Measurements from ENCODE around the gene MYO9B.

MYO9B gene

GRCh38 chr19:17061691-17062090 is 13.9 kb upstream of the MYO9B start:
- DNase-seq (ENCODE audit: low spot score) (no peak), FAIRE-seq (no peak)

GRCh38 chr19:17063428-17063827 is 12.1 kb upstream of the MYO9B start:
- DNase-seq (ENCODE audit: low spot score) = no peak
- no peak for FAIRE-seq

DNA sequence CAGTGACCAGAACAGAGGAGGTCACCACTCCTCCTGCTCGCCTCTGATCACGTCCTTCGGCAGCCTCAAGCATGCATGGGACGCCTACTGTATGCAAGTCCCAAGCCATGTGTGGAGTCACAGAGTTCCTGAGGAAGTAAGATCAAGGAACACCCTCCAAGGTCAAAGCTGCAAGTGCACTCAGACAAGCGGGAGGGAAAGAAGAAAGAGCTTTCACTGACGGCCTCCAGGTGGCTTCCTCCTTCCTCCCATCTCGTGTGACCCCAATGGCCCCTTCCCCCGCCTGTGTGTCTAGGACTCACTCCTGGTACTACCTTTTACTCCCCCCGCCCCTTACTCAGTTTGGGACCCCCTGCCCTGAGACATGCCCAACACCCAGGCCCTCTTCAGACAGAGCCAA is 6.4 kb upstream of the MYO9B start:
- DNase-seq (ENCODE audit: low spot score) (no peak), FAIRE-seq (no peak)

- FAIRE-seq (no peak), DNase-seq (ENCODE audit: low spot score) (no peak)
These were observed 5.2 kb upstream of the MYO9B start for GRCh38 chr19:17070421-17070820.

DNA sequence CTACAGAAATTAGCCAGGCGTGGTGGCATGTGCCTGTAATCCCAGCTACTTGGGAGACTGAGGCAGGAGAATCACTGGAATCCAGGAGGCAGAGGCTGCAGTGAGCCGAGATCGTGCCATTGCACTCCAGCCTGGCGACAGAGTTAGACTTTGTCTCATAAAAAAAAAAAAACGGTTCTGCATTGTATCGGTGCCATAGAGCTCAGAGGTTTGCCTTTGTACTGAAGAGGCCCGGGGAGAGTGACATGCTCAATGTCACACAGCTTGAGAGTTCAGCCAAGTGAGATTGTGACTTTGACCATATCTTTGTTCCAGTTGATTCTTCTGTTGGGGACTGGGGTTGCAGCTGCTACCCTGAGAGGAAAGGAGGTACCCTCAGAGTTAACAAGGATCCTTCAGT is 4.7 kb upstream of the MYO9B start:
- DNase-seq (ENCODE audit: low spot score) (no peak), FAIRE-seq (no peak)

GRCh38 chr19:17073869-17074633 is 1.5 kb upstream of the MYO9B start:
- no peak for DNase-seq (ENCODE audit: low spot score)

GRCh38 chr19:17074634-17075034 is 943 bp upstream of the MYO9B start:
- no peak for DNase-seq (ENCODE audit: low spot score)
- FAIRE-seq = no peak

More at GRCh38 chr19:17073869-17074633, 1.5 kb upstream of the MYO9B start:
- no peak for FAIRE-seq

DNA sequence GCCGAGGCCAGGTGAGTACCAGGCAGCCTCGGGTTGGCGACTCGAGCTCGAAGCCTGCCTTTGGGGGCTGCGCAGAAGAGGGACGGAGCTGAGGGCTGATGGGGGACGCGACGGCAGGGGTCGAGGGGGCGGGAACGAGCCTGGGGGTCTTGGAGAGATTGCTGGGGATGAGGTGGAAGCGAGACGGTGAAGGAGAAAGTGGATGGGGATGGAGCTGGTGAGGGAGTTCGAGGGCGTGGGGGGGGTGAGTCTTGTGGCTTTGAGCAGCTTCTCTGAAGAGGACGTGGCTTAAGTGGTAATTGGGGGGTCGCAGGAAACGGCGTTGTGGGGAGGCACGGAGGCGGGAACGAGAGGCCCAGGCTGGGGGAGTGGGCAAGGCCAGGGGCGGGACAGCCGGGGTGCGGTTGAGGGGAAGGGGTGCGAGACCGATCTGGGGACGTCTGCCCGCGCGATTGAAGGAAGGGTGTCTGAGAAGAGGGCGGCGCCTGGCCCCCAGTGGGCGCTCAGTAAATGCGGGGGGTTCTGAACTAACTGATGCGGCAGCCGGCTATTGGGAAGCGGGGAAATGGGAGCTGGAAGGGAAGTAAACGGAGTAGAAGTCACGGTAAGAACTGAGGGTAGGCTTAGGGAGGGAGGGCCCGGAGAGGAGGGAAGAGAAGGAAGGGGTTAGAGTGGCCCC is 426 bp downstream of the MYO9B start:
- no peak for DNase-seq (ENCODE audit: low spot score)
- FAIRE-seq = no peak

GRCh38 chr19:17076543-17076991 is 990 bp downstream of the MYO9B start:
- DNase-seq (ENCODE audit: low spot score) (no peak), FAIRE-seq (no peak)

GRCh38 chr19:17077447-17078028 is 2.0 kb downstream of the MYO9B start:
- no peak for FAIRE-seq

DNA sequence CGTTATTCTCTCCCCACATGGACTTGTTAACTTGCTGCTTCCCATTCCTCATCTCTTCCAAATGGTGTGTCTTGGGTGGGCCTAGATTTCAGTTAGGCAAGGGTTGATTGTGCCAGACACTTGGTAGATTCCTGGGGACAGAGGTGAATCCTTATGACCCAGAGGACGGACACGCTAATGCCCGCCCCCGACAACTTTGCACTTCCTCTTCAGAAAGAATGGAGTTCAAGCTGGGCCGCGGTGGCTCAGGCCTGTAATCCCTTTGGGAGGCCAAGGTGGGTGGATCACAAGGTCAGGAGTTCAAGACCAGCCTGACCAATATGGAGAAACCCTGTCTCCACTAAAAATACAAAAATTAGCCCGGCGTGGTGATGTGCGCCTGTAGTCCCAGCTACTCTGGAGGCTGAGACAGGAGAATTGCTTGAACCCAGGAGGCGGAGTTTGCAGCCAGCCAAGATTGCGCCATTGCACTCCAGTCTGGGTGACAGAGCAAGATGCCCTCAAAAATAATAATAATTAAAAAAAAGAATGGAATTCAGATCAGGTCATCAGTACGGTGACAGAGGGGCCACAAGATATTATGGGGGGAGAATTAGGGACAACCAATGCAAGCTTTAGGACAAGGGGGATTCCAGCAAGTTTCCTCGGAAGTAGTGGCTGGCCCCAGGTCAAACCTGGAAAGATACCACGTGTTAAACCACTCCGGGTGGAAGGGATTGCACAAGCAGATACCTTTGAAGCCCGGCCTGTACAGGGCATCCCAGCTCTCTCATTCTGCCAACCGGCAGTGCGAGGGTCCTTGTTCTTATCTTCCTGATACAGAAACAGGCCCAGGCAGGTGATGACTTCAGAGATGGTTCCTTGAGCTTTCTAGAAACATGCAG is 2.7 kb downstream of the MYO9B start:
- DNase-seq (ENCODE audit: low spot score) (no peak), FAIRE-seq (no peak)

More at GRCh38 chr19:17077447-17078028, 2.0 kb downstream of the MYO9B start:
- DNase-seq (ENCODE audit: low spot score) = no peak

GRCh38 chr19:17078920-17079709 is 3.5 kb downstream of the MYO9B start:
- DNase-seq (ENCODE audit: low spot score) (no peak), FAIRE-seq (no peak)

GRCh38 chr19:17079710-17080439 is 4.3 kb downstream of the MYO9B start:
- DNase-seq (ENCODE audit: low spot score) (peak; percentile 81), FAIRE-seq (no peak)

GRCh38 chr19:17080440-17080801 is 4.8 kb downstream of the MYO9B start:
- DNase-seq (ENCODE audit: low spot score) (no peak), FAIRE-seq (no peak)

DNA sequence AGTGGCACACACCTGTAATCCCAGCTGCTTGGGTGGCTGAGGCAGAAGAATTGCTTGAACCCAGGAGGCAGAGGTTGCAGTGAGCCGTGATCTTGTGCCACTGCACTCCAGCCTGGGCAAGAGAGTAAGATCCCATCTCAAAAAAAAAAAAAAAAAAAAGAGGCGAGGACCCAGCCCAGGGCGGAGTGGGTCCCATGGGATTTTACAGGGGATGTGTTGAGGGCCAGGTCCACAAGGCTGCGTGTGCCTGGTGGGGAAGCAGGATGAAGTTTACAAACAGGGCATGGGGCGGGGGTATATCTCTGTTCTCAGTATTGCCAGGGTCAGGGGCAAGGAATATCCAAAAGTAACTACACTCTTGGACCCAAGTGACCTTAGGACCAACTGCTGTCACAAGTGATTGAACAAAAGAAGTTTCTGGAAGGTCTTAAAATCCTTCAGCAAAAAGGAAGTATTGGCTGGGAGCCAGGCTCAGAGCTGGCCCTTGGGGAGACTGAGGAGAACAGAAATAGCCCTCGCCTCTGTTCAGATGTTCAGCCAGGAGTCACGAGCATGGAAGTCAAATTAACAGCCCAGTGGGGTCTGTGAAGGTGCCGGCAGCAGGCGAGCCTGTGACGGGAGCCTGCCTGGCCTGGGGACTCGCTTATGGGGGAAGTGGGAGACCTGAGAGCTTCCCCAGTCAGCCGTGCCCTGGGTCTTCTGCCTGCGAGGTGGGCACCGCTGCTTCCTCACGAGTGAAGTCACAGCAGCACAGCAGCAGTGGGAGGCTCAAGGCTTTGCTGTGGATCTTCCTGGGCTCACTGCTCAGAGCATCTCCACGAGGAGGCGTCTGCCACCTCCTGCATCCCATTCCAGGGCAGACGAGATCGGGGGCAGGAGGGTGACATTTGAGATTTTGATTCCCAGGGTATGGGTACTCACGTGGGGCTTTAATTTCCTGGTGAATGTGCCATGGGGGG is 6.4 kb downstream of the MYO9B start:
- FAIRE-seq = no peak
- no peak for DNase-seq (ENCODE audit: low spot score)

GRCh38 chr19:17086120-17086519 is 10.5 kb downstream of the MYO9B start:
- no peak for DNase-seq (ENCODE audit: low spot score)
- no peak for FAIRE-seq

GRCh38 chr19:17086834-17087233 is 11.3 kb downstream of the MYO9B start:
- DNase-seq (ENCODE audit: low spot score) = no peak
- FAIRE-seq = no peak

- FAIRE-seq (no peak), DNase-seq (ENCODE audit: low spot score) (no peak)
These were observed 13.0 kb downstream of the MYO9B start for GRCh38 chr19:17088552-17088951.

DNA sequence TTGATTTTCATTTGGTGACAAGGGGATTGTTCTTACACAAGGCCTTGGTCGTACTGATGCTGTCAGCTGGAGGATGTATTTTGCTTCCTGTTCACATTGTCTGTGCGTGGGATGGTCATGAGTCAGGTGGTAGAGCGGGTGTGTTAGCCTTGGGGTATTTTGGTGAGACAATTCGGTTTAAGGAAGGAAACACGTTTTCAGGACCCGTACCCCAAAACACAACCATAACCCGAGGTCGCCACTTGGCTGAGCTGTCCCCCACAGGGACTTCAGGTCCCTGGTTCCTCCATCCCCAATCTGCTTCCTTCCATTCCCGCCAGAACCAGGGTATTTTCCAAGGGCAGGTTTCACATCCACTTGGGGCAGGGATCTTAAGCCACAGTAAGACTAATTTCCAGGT is 15.0 kb downstream of the MYO9B start:
- DNase-seq (ENCODE audit: low spot score) = no peak
- FAIRE-seq = no peak

Measured in urothelium cell line (cell line).